DOHH2 (cell line): ENCODE results near the gene KLF4.

ENCODE experiments used
- H3F3A ChIP-seq: fragments of 200-600 bp; sonication (generic), shearing (Covaris generic); 2 replicates; pipeline ENCODE4 v1.6.0; 2016; ENCODE audit warnings: antibody characterized with exemption, mild to moderate bottlenecking; ENCODE audit not compliant: control insufficient read depth, insufficient read depth
- H3K27ac ChIP-seq: fragments of 200-600 bp; sonication (generic); 2 replicates; pipeline ENCODE4 v1.5.1; 2014; ENCODE audit warnings: low read depth, mild to moderate bottlenecking, low read length, moderate library complexity
- H3K27me3 ChIP-seq: fragments of 200-600 bp; sonication (generic); 2 replicates; pipeline ENCODE4 v1.6.1; 2014; ENCODE audit warnings: mild to moderate bottlenecking, low read length, mixed read lengths; ENCODE audit not compliant: control insufficient read depth
- H3K36me3 ChIP-seq: fragments of 200-600 bp; sonication (generic); 2 replicates; pipeline ENCODE4 v1.6.1; 2014; ENCODE audit warnings: mild to moderate bottlenecking, low read length, moderate library complexity, mixed read lengths; ENCODE audit not compliant: control insufficient read depth
- H3K4me1 ChIP-seq: fragments of 200-600 bp; sonication (generic); 2 replicates; pipeline ENCODE4 v1.6.1; 2014; ENCODE audit warnings: mild to moderate bottlenecking, low read length, mixed read lengths; ENCODE audit not compliant: control insufficient read depth
- H3K4me2 ChIP-seq: fragments of 200-600 bp; sonication (generic); 2 replicates; pipeline ENCODE4 v1.6.0; 2014; ENCODE audit warnings: mild to moderate bottlenecking, low read length, moderate library complexity
- H3K4me3 ChIP-seq: fragments of 200-600 bp; sonication (generic); 2 replicates; pipeline ENCODE4 v1.5.1; 2014; ENCODE audit warnings: mild to moderate bottlenecking, low read length, mixed read lengths
- H3K79me2 ChIP-seq: fragments of 200-600 bp; sonication (generic); 2 replicates; pipeline ENCODE4 v1.6.1; 2014; ENCODE audit warnings: mild to moderate bottlenecking, low read length, mixed read lengths; ENCODE audit not compliant: control insufficient read depth
- H3K9me2 ChIP-seq: fragments of 200-600 bp; sonication (generic); replicated peaks from 2 replicates; pipeline ENCODE4 v1.6.1; 2014; ENCODE audit warnings: mild to moderate bottlenecking, low read length, mixed read lengths; ENCODE audit not compliant: control insufficient read depth
- H3K9me3 ChIP-seq: fragments of 200-600 bp; sonication (generic); 2 replicates; pipeline ENCODE4 v1.6.1; 2014; ENCODE audit warnings: antibody characterized with exemption, low read length, mixed read lengths; ENCODE audit not compliant: control insufficient read depth, insufficient read depth
- H4K20me1 ChIP-seq: fragments of 200-600 bp; sonication (generic); 2 replicates; pipeline ENCODE4 v1.6.0; 2014; ENCODE audit warnings: low read depth, mild to moderate bottlenecking, antibody characterized with exemption, low read length, moderate library complexity; ENCODE audit not compliant: control insufficient read depth, insufficient read depth
- CTCF ChIP-seq: fragments of 200-600 bp; sonication (generic); IDR thresholded peaks from one replicate; pipeline ENCODE4 v1.5.1; 2014; ENCODE audit warnings: antibody characterized with exemption, mild to moderate bottlenecking, low read depth, low read length; ENCODE audit not compliant: poor library complexity, severe bottlenecking
- EZH2phosphoT487 ChIP-seq: fragments of 200-600 bp; sonication (generic); IDR thresholded peaks from 2 replicates; pipeline ENCODE4 v1.6.1; 2017; ENCODE audit warnings: borderline replicate concordance, mild to moderate bottlenecking, antibody characterized with exemption, low read length, moderate library complexity, mixed read lengths

The KLF4 gene

GRCh38 chr9:107453479-107453878 lies 36.1 kb downstream of the KLF4 start:
- H3K79me2 ChIP-seq: no peaks in the 10 kb centered on the region
- no peak overlapping the region for H3K4me2 ChIP-seq
- H3K9me2 ChIP-seq: no peaks in the 10 kb centered on the region
- no peaks in the 10 kb centered on the region for H3K27me3 ChIP-seq
- TF ChIP-seq EZH2phosphoT487 (no peak), CTCF (no peak)
- H3F3A ChIP-seq: no peaks in the 10 kb centered on the region
- no peak overlapping the region for H3K27ac ChIP-seq
- no peaks in the 10 kb centered on the region for H3K9me3 ChIP-seq
- no peaks in the 10 kb centered on the region for H3K36me3 ChIP-seq
- no peak overlapping the region for H3K4me3 ChIP-seq
- H4K20me1 ChIP-seq: no peaks in the 10 kb centered on the region
- H3K4me1 ChIP-seq: no peaks in the 10 kb centered on the region

DNA sequence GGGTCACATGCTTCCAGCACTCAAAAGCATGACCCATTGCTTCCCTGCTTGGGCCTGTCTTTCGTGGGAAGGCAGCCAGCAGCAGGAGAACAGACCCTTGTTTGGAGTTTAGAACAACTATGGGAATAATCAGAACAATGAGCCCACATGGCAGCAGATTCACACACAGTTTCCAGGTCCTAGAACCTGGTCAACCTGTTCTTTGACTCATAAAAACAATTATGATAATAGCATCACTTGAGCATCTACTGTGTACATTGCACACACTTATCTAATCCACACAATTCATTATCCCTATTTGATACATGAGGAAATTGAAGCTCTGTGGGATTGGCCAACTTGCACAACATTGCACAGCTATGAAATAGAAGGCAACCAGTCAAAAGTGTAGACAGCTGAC lies 41.7 kb downstream of the KLF4 start:
- no peaks in the 10 kb centered on the region for H3K27me3 ChIP-seq
- H3K9me3 ChIP-seq: no peaks in the 10 kb centered on the region
- TF ChIP-seq CTCF (no peak), EZH2phosphoT487 (no peak)
- no peaks in the 10 kb centered on the region for H3K9me2 ChIP-seq
- H3K79me2 ChIP-seq: no peaks in the 10 kb centered on the region
- H4K20me1 ChIP-seq: no peaks in the 10 kb centered on the region
- H3K4me1 ChIP-seq: no peaks in the 10 kb centered on the region
- no peak overlapping the region for H3K27ac ChIP-seq
- no peaks in the 10 kb centered on the region for H3F3A ChIP-seq
- H3K4me3 ChIP-seq: no peak overlapping the region
- H3K36me3 ChIP-seq: no peaks in the 10 kb centered on the region
- no peak overlapping the region for H3K4me2 ChIP-seq

- H3K4me1 ChIP-seq: no peaks in the 10 kb centered on the region
- no peaks in the 10 kb centered on the region for H3K36me3 ChIP-seq
- no peak overlapping the region for H3K4me3 ChIP-seq
- no peaks in the 10 kb centered on the region for H3K79me2 ChIP-seq
- H3K27ac ChIP-seq: no peak overlapping the region
- no peak overlapping the region for H3K4me2 ChIP-seq
- H3K9me2 ChIP-seq: no peaks in the 10 kb centered on the region
- H3K27me3 ChIP-seq: no peaks in the 10 kb centered on the region
- no peaks in the 10 kb centered on the region for H3K9me3 ChIP-seq
- no peaks in the 10 kb centered on the region for H4K20me1 ChIP-seq
- no peaks in the 10 kb centered on the region for H3F3A ChIP-seq
- TF ChIP-seq EZH2phosphoT487 (no peak), CTCF (no peak)
Observed at GRCh38 chr9:107447081-107447480, 42.5 kb downstream of the KLF4 start.

GRCh38 chr9:107446491-107446890 lies 43.1 kb downstream of the KLF4 start:
- H3K27me3 ChIP-seq: no peaks in the 10 kb centered on the region
- no peaks in the 10 kb centered on the region for H4K20me1 ChIP-seq
- H3K27ac ChIP-seq: no peak overlapping the region
- TF ChIP-seq EZH2phosphoT487 (no peak), CTCF (no peak)
- no peak overlapping the region for H3K4me3 ChIP-seq
- H3K9me2 ChIP-seq: no peaks in the 10 kb centered on the region
- H3K9me3 ChIP-seq: no peaks in the 10 kb centered on the region
- no peaks in the 10 kb centered on the region for H3F3A ChIP-seq
- no peaks in the 10 kb centered on the region for H3K79me2 ChIP-seq
- no peaks in the 10 kb centered on the region for H3K36me3 ChIP-seq
- no peaks in the 10 kb centered on the region for H3K4me1 ChIP-seq
- H3K4me2 ChIP-seq: no peak overlapping the region
